Breast epithelium (tissue), 4 donors: ENCODE results near the gene ITPR2. TPM values are rescaled to one million over a fixed set of nuclear protein-coding genes. Genes with fewer than 3 reads are reported as not detected.

ENCODE experiments used
- DNase-seq, 2 donors: peaks; one replicate each; pipeline ENCODE4 v3.0.0-alpha.2; 2019; ENCODE audit warnings: low spot score in 2 of 2
- H3K27ac ChIP-seq, 2 donors: fragments of 200-600 bp; sonication (generic) in 1 of 2; one replicate each; pipeline ENCODE4 v1.5.1; 2016 to 2019; ENCODE audit warnings: mild to moderate bottlenecking in 1 of 2
- H3K27me3 ChIP-seq, 2 donors: fragments of 200-600 bp; sonication (generic) in 1 of 2; one replicate each; pipeline versions ENCODE4 v1.5.1 to v1.6.0; 2017 to 2019; ENCODE audit warnings: control low read depth in 1 of 2, mild to moderate bottlenecking in 1 of 2
- H3K36me3 ChIP-seq: fragments of 200-600 bp; one replicate; pipeline ENCODE4 v1.5.1; 2019
- H3K4me1 ChIP-seq, 2 donors: fragments of 200-600 bp; sonication (generic); one replicate each; pipeline ENCODE4 v1.5.1; 2016 to 2019; ENCODE audit warnings: control low read depth in 1 of 2
- H3K4me3 ChIP-seq, 3 donors: fragments of 200-600 bp; sonication (generic); 1 replicate in 2 of 3; 2 replicates in 1 of 3; pipeline ENCODE4 v1.5.1; 2016 to 2019; ENCODE audit warnings: mild to moderate bottlenecking in 3 of 3, moderate library complexity in 2 of 3
- H3K9me3 ChIP-seq, 2 donors: fragments of 200-600 bp; sonication (generic) in 1 of 2; one replicate each; pipeline ENCODE4 v1.5.1; 2016 to 2019; ENCODE audit warnings: control low read depth in 1 of 2
- POLR2A ChIP-seq: fragments of 450-650 bp; IDR thresholded peaks from one replicate; pipeline ENCODE4 v1.6.1; 2016; ENCODE audit warnings: antibody characterized with exemption, mild to moderate bottlenecking, moderate library complexity
- POLR2AphosphoS5 ChIP-seq, 3 donors: sonication (generic); formaldehyde crosslinking; IDR thresholded peaks; one replicate each; pipeline ENCODE4 v1.6.1; 2017; ENCODE audit warnings: antibody characterized with exemption in 3 of 3
- intact Hi-C: fragments of 100-400 bp; cut with DNase I; formaldehyde crosslinking; loops from one replicate; pipeline ENCODE4 v1.15.1; 2023; ENCODE audit warnings: low total_unique reads
- total RNA-seq, 3 donors: library from RNA; depleted of rRNA; stranded (reverse); fragments of >200 nt; gene quantifications; one replicate each; pipeline ENCODE4 v1.1.0, GENCODE V29; 2016
- TF ChIP-seq, protein P1 (sequence below), 3 donors: fragments of 450-650 bp; IDR thresholded peaks; one replicate each; pipeline ENCODE4 v1.5.1; 2016 to 2017; ENCODE audit warnings: antibody characterized with exemption in 3 of 3, mild to moderate bottlenecking in 3 of 3, moderate library complexity in 3 of 3

Gene ITPR2
- total RNA-seq, 3 donors from 2014 or later, result 47.2 to 95.0 (median 66.5) TPM

DNA sequence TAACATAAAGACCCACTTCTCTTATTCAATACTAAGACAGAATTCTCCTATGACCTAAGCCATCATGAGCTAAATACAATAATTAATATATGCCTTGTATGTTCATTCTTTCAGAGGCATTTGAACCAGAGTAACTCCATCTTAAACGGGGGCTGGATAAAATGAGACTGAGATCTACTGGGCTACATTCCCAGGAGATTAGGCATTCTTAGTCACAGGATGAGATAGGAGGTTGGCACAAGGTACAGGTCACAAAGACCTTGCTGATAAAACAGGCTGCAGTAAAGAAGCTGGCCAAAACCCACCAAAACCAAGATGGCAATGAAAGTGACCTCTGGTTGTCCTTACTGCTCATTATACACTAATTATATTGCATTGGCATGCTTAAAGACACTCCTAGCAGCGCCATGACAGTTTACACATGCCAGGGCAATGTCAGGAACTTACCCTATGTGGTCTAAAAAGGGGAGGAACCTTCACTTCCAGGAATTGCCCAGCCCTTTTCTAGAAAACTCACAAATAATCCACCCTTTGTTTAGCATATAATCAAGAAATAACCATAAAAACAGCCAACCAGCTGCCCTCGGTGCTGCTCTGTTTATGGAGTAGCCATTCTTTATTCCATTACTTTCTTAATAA, 376.9 kb downstream of the ITPR2 start:
- Histone ChIP-seq H3K27ac (no peak overlapping the region), H3K4me1 (no peaks in the 10 kb centered on the region), H3K9me3 (no peaks in the 10 kb centered on the region), H3K4me3 (no peak overlapping the region), H3K36me3 (no peaks in the 10 kb centered on the region), H3K27me3 (no peaks in the 10 kb centered on the region)
- DNase-seq, result no peak
- intact Hi-C loops, result no loop called here
- no peak for TF ChIP-seq POLR2A
- TF ChIP-seq, protein P1, sequence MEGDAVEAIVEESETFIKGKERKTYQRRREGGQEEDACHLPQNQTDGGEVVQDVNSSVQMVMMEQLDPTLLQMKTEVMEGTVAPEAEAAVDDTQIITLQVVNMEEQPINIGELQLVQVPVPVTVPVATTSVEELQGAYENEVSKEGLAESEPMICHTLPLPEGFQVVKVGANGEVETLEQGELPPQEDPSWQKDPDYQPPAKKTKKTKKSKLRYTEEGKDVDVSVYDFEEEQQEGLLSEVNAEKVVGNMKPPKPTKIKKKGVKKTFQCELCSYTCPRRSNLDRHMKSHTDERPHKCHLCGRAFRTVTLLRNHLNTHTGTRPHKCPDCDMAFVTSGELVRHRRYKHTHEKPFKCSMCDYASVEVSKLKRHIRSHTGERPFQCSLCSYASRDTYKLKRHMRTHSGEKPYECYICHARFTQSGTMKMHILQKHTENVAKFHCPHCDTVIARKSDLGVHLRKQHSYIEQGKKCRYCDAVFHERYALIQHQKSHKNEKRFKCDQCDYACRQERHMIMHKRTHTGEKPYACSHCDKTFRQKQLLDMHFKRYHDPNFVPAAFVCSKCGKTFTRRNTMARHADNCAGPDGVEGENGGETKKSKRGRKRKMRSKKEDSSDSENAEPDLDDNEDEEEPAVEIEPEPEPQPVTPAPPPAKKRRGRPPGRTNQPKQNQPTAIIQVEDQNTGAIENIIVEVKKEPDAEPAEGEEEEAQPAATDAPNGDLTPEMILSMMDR (IDR thresholded peaks at IDR 0.05), result no peak
- no peak for TF ChIP-seq POLR2AphosphoS5 (IDR thresholded peaks at IDR 0.05)

DNA sequence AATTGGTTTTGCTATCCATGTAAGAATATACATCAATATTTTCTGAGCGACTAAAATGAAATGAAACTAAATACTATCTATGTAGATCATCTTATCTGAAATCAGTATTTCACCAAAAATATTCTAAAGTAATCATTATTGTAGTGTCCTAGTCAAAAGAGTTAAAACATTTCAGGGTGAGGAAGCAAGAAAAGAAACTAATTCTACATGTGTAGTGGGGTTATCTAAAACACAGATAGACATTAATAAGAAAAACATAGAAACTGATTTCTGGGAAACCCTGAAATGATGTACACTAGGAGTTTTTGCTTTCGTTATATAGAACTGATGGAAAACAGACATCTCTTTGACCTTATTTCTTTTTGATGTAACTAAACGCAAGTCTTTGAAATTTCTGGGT, 379.7 kb downstream of the ITPR2 start:
- Histone ChIP-seq H3K27ac (no peak overlapping the region), H3K27me3 (no peaks in the 10 kb centered on the region), H3K36me3 (no peaks in the 10 kb centered on the region), H3K9me3 (no peaks in the 10 kb centered on the region), H3K4me3 (no peak overlapping the region), H3K4me1 (no peaks in the 10 kb centered on the region)
- TF ChIP-seq, protein P1 (IDR thresholded peaks at IDR 0.05), result no peak
- TF ChIP-seq POLR2AphosphoS5 (IDR thresholded peaks at IDR 0.05) (no peak), POLR2A (no peak)
- intact Hi-C loops, result no loop called here
- DNase-seq, result no peak

DNA sequence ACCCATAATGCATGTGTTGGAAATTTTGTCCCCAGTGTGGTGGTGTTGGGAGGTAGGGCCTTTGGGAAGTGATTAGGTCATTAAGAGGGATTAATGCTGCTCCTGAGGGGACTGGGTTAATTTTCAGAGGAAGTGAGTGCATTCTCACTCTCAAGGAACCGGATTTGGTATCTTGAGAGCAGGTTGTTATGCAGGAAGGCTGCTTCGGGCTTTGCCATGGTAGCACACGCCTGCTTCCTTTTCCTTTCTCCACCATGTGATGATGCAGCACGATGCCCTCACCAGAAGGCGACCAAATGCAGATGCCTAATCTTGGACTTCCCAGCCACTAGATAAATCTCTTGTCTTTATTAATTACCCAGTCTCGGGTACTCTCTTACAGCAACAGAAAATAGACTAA, 380.5 kb downstream of the ITPR2 start:
- no peaks in the 10 kb centered on the region for H3K4me1 ChIP-seq
- H3K9me3 ChIP-seq, result no peaks in the 10 kb centered on the region
- no peak for TF ChIP-seq POLR2AphosphoS5 (IDR thresholded peaks at IDR 0.05)
- TF ChIP-seq, protein P1 (IDR thresholded peaks at IDR 0.05), result no peak
- TF ChIP-seq POLR2A, result no peak
- no peaks in the 10 kb centered on the region for H3K27me3 ChIP-seq
- intact Hi-C loops, result no loop called here
- H3K4me3 ChIP-seq, result no peak overlapping the region
- no peak overlapping the region for H3K27ac ChIP-seq
- H3K36me3 ChIP-seq, result no peaks in the 10 kb centered on the region
- DNase-seq, result no peak

DNA sequence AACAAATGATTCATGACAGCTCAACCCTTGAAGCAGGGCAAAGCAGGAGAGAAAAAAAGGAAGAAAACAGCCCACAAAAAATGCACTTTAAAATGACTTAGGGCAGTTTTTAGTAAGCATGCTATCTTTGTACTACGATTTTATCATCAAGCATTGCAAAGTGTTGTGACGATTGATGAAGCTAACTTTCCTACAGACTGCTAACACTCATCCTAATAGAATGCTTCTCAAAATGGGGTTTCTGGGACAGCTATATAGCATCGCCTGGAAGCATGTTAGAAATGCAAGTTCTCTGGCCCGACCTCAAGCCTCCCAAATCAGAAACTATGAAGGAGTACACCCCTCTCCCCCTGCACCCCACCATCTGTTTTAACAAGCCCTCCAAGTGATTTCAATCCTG, 381.2 kb downstream of the ITPR2 start:
- H3K27ac ChIP-seq, result no peak overlapping the region
- H3K9me3 ChIP-seq, result no peaks in the 10 kb centered on the region
- DNase-seq, result no peak
- H3K27me3 ChIP-seq, result no peaks in the 10 kb centered on the region
- H3K36me3 ChIP-seq, result no peaks in the 10 kb centered on the region
- intact Hi-C loops, result no loop called here
- no peaks in the 10 kb centered on the region for H3K4me1 ChIP-seq
- H3K4me3 ChIP-seq, result no peak overlapping the region
- TF ChIP-seq, protein P1 (IDR thresholded peaks at IDR 0.05), result no peak
- no peak for TF ChIP-seq POLR2AphosphoS5 (IDR thresholded peaks at IDR 0.05)
- no peak for TF ChIP-seq POLR2A

DNA sequence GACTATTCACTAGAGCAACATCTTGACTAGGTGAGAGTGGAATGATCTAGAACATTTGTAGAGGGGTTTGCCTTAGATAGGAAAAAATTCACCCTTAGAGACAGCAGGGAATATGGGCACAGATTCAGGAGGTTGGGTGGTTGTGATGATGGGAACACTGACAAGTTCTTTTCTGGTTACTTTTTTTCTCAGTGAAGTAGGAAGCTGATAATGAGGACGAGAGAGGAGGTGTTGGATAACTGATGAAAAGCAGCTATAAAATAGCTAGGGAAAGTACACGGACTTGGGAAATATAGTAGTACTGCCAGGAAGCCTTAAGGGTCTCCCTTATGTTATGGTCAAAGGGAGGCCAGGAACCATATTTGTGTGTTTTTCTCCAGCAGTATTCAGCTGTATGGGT, 387.1 kb downstream of the ITPR2 start:
- Histone ChIP-seq H3K4me1 (no peaks in the 10 kb centered on the region), H3K9me3 (no peaks in the 10 kb centered on the region), H3K4me3 (no peak overlapping the region), H3K27me3 (no peaks in the 10 kb centered on the region), H3K36me3 (no peaks in the 10 kb centered on the region), H3K27ac (no peak overlapping the region)
- no peak for TF ChIP-seq POLR2A
- TF ChIP-seq POLR2AphosphoS5 (IDR thresholded peaks at IDR 0.05), result no peak
- TF ChIP-seq, protein P1 (IDR thresholded peaks at IDR 0.05), result no peak
- DNase-seq, result no peak
- intact Hi-C loops, result no loop called here
